Activated T-cell treated with anti-CD3 and anti-CD28 coated beads, Interleukin-2, amount 50 U/mL, for 48 hours (primary cell): ENCODE results near the gene ZNF548.
"Not testable (repeated sequence)": the region's sequence is repeated elsewhere in the genome, so short reads cannot be mapped to it uniquely, and the experiment has no call there.

ENCODE experiments used
- DNase-seq, 2 experiments: peaks; one replicate each; pipeline ENCODE4 v3.0.0-alpha.2; 2020

ZNF548 gene

DNA sequence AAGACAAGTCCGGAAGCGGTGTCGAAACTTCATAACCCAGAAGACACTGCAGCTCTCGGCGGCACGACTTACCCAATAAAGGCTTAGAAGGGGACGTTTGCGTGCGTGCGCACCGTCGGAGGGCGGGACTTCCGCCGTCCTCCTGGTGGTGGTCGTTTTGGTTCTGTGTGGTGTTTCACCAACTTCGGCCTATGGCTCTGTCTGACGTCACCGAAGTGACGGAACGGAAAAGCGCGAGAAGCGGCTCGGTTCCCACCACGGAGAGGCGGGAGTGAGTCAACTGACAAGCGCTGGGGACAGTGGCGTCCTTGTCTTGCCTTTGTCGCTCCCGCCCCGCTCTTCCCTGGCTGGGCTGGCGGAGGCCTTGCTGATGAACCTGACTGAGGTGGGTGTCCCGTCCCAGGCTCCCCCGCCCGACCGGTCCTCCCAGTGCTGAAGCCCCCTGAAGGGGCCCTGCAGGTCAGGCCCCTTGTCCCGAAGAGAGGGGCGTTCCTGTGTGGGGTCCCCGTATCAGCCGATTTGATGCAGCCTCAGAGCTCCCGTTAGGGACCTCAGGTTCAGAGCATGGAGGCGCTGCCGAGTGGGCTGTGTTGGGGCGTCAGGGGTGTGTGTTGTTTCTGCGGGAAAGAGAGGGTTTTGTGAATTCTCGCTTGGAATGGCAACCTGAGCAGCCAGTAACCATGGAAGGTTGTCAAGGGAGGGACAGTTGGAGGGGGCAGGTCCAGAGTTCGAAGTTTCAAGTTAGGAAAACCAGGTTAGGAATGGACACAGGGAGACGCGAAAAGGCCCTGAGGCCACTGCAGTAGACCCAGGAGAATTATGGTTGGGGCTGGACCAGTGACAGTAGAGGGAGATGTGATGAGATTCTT is at the start of gene ZNF548:
Gene ZNF548 (plus strand): TSS at position 125 of the 869 bp plus-strand sequence. CDS start 246 bp downstream, at position 371.
- peak; percentile 97 to 98 for DNase-seq

DNA sequence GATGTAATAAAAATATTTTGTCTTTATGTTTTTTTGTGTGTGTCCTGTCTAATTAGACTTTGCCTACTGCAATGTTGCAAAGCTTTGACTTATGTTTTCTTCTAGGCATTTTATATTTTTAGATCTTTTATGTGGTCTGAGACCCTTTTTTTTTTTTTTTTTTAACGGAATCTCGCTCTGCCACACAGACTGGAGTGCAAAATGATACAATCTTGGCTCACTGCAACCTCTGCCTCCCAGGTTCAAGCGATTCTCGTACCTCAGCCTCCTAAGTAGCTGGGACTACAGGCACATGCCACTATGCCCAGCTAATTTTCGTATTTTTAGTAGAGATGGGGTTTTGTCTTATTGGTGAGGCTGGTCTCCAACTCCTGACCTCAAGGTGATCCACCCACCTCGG is 47.1 kb upstream of the ZNF548 start:
- DNase-seq = no peak

DNA sequence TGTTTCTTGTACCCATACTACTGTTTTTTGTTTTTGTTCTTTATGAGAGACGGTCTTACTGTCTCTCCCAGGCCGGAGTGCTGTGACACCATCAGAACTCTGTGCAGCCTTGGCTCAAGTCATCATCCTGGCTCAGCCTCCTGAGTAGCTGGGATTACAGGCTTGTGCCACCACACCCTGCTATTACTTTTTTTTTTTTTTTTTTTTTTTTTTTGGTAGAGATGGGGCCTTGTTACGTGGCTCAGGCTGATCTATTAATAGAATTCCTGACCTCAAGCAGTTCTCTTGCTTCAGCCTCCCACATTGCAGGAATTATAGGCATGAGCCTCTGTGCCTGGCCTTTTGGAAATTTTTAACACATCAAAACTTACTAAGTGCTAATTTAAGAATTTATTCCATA is 41.5 kb upstream of the ZNF548 start:
- no peak for DNase-seq

DNA sequence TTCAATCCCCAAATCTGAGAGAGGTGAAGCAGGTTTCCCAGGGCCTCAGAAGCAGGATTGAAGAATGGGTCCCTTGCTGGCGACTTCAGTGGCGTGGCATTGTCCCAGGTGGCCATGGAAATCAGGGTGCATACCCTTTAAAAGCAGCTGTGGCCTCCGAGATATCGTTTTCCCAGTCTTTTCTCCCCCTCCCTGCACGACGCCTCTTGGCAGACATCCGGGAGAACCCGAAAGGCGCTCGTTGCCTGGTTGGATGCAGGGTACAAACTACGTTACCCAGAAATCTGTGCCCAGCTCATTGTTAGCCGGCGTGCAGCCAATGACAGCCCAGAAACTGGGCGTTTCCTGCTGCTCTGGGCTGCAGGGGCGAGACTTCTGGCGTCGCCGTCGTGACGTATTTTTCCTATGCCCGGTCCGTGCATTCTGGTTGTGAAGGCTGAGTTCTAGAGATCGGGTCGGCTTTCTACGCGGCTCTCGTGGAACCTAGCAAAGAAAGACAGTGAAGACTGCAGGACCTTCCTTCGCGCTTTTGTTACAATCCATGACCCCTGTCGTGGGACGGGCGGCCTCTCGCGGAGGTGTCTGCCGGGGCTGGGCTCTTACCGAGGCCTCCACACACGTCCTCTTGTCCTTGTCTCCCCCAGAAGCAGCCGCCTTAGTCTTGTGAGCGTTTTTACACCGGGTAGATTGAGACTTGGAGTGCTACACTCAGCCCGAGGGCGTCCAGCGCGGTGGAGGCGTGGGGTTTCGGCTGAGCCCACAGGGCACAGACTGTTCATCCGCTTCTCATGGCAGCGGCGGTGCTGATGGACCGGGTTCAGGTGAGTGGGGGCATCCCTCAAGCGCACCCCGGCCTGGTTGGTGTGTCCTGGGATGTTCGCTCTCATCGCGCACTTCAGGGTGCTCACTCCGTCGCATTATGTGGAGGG is 38.5 kb upstream of the ZNF548 start, which contains the start of gene ZNF304:
Gene ZNF304 (plus strand): TSS at position 395 of the 929 bp plus-strand sequence. CDS start 394 bp downstream, at position 789.
- peak; percentile 84 to 87 for DNase-seq

GRCh38 chr19:57351867-57352266 is 37.8 kb upstream of the ZNF548 start:
- DNase-seq = no peak

DNA sequence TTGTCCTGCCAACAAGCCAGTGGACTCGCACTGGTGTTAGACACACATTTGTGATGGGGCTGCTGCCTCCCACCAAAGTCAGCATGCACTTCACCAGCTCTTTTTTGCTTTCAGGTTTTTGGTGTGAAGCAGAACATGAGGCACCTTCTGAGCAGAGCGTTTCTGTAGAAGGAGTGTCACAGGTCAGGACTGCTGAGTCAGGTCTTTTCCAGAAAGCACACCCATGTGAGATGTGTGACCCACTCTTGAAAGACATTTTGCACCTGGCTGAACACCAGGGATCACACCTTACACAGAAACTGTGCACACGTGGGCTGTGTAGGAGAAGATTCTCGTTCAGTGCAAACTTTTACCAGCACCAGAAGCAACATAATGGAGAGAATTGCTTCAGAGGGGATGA is 33.7 kb upstream of the ZNF548 start:
- no peak for DNase-seq

DNA sequence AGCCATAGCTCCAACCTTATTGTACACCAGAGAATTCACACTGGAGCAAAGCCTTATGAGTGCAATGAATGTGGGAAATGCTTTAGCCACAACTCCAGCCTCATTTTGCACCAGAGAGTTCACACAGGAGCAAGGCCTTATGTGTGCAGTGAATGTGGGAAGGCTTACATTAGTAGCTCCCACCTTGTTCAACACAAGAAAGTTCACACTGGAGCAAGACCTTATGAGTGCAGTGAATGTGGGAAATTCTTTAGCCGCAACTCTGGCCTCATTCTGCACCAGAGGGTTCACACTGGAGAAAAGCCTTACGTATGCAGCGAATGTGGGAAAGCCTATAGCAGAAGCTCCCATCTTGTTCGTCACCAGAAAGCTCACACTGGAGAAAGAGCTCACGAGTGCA is 32.2 kb upstream of the ZNF548 start:
- no peak for DNase-seq

DNA sequence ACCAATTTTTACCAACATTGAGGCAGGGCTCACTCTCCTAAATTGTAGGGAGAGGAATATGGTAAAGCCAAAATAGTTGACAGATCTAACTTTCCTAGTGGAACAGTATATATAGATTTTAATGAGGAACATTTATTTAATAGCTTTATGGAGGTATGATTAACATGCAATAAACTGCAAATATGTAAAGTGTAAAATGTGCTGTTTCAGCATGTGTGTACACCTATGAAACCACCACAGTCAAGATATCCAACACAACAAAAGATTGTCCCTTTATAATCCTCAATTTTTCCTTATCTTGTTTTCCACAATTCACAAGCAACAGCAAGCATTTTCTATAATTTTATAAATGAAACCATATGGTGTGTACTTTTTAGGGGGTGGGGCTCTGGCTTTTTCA is 30.4 kb upstream of the ZNF548 start:
- no peak for DNase-seq

DNA sequence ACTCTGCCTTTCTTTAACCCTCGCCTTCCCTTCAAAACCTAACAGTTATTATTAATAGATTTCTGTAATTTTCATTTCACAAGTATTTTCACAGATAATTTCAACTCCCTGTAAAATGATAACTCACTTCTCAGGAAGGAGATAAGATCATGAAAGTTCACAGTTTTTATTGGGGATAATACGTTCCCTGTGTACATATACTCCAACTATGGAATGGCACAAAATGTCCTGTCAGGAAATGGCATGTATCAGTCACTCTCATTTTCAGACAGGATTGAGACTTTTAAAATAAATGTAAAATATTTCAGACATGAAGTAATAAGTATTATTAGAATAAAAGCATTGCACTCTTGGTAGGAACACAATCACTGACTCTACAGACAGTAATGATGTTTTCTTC is 27.2 kb upstream of the ZNF548 start:
- no peak for DNase-seq

- DNase-seq = peak; percentile 97 to 98
These were observed 26.5 kb upstream of the ZNF548 start, which contains the start of the genes TRAPPC2B and ZNF547 for GRCh38 chr19:57362997-57363687. Gene TRAPPC2B, plus strand, starts transcription at chr19:57363551. Its CDS starts 1,283 bp downstream, at chr19:57364834. Gene ZNF547, plus strand, starts transcription at chr19:57363551. Its CDS starts 5,005 bp downstream, at chr19:57368556.

GRCh38 chr19:57363688-57364181 is 25.9 kb upstream of the ZNF548 start:
- DNase-seq = no peak

GRCh38 chr19:57366776-57367175 is 22.9 kb upstream of the ZNF548 start:
- DNase-seq = no peak

DNA sequence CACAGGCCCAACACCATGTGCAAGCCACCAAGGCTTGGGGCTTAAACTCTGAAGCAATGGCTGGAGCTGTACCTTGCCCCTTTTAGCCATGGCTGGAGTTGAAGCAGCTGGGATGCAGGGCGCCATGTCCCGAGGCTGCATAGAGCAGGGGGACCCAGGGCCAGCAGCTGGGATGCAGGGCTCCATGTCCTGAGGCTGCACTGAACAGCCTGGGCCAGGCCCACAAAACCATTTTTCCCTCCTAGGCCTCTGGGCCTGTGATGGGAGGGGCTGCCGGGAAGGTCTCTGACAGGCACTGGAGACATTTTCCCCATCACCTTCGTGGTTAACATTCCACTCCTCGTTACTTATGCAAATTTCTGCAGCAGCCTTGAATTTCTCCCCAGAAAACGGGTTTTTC is 15.5 kb upstream of the ZNF548 start:
- no peak for DNase-seq

GRCh38 chr19:57374647-57375046 is 15.0 kb upstream of the ZNF548 start:
- not testable (repeated sequence) for DNase-seq

DNA sequence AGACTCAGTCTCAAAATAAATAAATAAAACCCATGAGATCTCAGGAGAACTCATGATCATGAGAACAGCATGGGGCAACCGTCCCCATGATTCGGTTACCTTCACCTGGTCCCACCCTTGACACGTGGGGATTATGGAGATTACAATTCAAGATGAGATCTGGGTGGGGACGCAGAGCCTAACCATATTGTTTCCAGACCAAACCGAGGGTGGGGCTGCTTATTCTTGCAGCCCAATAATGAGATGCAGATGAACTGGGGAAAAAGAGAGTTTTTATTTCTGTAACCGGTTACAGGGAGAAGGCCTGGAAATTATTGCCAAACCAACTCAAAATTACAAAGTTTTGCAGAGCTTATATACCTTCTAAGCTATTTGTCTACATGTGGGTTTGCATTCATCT is 13.5 kb upstream of the ZNF548 start:
- DNase-seq = no peak

DNA sequence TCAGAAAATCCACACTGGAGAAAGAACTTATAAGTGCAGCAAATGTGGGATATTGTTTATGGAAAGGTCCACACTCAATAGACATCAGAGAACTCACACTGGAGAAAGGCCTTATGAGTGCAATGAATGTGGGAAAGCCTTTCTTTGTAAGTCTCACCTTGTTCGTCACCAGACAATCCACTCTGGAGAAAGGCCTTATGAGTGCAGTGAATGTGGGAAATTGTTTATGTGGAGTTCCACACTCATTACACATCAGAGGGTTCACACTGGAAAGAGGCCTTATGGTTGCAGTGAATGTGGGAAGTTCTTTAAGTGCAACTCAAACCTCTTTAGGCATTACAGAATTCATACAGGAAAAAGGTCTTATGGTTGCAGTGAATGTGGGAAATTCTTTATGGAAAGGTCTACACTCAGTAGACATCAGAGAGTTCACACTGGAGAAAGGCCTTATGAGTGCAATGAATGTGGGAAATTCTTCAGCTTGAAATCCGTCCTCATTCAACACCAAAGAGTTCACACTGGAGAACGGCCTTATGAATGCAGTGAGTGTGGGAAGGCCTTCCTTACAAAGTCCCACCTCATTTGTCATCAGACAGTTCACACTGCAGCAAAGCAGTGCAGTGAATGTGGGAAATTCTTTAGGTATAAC is 12.0 kb upstream of the ZNF548 start:
- DNase-seq = no peak

DNA sequence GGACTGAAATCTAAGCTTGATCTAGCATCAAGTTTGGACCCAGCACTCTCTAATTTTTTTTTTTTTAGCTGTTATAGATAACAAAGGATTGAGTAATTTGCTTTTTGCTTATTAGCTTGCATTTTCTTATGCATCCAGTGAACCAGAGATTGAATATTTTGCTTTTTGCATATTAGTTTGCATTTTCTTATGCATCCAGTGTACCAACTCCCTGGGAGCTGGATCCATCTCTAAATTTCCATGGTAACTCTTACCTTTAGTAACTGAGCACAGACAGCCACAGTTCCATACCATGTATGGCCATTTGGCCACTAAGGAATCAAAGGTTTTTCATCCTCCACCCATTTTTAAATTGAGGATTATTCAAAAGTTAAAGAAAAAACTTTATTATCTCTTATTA is 8.7 kb upstream of the ZNF548 start:
- no peak for DNase-seq

DNA sequence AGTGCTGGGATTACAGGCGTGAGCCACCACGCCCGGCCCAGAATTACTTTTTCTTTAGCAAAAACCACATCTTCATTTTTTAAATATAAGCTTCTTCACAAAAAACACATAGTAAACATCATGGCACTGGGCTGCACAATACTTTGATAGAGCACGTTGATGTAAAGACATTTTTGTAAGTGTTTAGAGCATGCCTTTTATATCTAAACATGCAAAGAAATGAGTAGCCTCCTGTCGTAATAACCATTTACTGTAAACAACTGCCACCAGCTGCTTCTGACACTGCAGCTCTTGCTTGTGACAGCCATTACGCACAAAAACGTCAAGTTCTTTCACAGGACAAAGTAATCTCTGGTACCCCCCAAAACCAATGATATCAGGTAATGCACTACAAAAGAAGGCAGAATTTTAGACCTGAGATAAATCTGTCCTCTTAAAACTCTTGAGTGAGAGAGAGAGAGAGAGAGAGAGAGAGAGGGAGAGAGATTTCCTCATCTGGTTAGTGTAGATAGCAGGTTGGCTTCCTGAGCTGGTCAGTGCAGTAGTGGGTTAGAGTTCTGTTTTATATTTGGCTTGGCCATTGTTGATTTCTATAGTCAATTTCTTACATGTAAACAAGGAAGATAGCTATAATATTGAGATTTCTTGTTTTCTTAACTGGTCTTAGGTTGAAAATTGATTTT is 6.7 kb upstream of the ZNF548 start:
- no peak for DNase-seq

DNA sequence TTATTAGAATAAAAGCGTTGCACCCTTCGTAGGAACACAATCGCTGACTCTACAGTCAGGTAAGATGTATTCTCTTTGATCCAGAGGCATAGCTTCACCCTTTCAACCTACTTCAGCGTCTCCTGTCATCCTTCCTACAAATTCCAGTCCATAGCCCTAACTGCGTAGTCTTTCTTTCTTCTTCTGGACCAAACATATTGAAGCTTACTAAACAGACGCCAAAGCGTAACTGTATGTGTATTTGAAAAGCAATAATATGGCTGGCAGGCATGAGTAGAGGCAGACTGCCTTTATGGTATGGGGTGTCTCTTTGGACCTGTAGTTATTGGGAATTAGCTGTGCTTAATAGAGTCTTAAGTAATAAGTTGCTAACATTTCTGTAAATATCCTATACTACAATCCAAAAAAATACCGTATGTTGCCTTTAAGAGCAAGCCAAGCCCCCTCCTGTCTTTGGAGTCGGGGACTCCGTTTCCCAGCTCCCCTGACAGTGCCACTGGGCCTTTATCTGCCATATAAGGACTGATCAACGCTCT is 392 bp upstream of the ZNF548 start:
- no peak for DNase-seq

GRCh38 chr19:57395710-57396109 is 6.1 kb downstream of the ZNF548 start:
- no peak for DNase-seq

DNA sequence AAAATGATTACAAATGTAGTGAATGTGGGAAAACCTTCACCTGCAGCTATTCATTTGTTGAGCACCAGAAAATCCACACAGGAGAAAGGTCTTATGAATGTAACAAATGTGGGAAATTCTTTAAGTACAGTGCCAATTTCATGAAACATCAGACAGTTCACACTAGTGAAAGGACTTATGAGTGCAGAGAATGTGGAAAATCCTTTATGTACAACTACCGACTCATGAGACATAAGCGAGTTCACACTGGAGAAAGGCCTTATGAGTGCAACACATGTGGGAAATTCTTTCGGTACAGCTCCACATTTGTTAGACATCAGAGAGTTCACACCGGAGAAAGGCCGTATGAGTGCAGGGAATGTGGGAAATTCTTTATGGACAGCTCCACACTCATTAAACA is 9.2 kb downstream of the ZNF548 start:
- no peak for DNase-seq
